EL (cell line): ENCODE measurements around the gene PRSS53.
"Not testable (repeated sequence)": the region's sequence is repeated elsewhere in the genome, so short reads cannot be mapped to it uniquely, and the experiment has no call there.

Source experiments
- DNase-seq: peaks from one replicate; pipeline ENCODE4 v3.0.0-alpha.2; 2016

PRSS53 gene

GRCh38 chr16:31117384-31118222 lies 28.9 kb upstream of the PRSS53 start, which contains the start of gene KAT8:
TSS of gene KAT8 (plus strand) at chr16:31117664. CDS start at chr16:31117682, 18 bp downstream.
- DNase-seq = peak; percentile 99

DNA sequence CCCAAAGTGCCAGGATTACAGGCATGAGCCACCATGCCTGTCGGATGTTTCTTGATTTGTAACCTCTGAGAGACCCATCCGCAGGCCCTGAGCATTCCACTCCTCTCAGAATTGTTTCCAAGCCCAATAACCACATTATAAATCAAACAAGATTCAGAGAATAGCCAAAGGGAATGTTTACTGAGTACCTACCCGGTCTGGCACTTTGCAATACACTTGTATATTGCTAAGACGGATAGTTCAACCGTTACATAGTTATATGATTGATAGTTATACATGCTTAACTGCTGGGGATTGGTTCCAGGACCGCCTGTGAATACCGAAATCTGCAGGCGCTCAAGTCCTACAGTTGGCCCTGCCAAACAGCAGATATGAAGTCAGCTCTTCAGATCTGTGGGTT lies 25.7 kb upstream of the PRSS53 start:
- DNase-seq = no peak

- peak; percentile 24 for DNase-seq
These were observed 24.7 kb upstream of the PRSS53 start for GRCh38 chr16:31113121-31114120.

DNA sequence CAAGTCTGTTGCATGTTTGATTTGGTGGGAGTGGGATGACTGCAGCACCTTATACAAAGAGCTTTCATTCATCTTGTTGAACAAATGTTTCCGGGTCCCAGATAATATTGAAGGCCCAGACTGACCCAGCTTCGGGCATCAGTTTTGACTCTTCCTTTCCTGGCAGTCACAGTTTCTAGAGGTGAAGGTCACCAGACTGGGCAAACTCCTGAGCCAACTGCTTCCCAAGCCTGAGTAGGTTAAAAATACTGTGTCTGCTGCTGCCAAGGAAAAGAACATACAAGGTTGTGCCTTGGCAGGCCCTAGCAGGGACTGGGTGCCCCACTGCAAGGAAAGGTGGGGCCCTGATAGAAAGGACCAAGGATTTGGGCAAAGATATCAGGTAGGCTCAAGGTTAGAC lies 24.0 kb upstream of the PRSS53 start:
- DNase-seq = no peak

- no peak for DNase-seq
These were observed 23.2 kb upstream of the PRSS53 start for GRCh38 chr16:31111881-31112466.

GRCh38 chr16:31110106-31111034 lies 21.6 kb upstream of the PRSS53 start:
- DNase-seq = no peak

DNA sequence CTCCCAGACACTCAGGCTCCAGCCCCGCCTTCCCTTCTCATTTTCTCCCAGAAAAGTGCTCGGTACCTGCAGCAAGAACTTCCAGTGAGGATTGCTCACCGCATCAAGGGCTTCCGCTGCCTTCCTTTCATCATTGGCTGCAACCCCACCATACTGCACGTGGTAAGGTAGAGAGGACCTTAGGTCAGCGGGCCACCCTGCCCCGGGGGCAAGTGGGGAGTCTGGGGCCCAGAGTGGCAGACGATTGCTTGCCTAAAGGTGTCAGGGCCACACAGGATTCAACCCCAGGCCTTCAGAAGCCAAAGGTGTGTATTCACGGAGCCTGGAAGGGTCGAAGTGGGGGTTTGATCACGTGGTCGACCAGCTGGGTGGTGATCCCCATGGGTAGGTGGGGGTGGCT lies 20.9 kb upstream of the PRSS53 start:
- DNase-seq = no peak

- no peak for DNase-seq
These were observed 20.2 kb upstream of the PRSS53 start for GRCh38 chr16:31108794-31109558.

DNA sequence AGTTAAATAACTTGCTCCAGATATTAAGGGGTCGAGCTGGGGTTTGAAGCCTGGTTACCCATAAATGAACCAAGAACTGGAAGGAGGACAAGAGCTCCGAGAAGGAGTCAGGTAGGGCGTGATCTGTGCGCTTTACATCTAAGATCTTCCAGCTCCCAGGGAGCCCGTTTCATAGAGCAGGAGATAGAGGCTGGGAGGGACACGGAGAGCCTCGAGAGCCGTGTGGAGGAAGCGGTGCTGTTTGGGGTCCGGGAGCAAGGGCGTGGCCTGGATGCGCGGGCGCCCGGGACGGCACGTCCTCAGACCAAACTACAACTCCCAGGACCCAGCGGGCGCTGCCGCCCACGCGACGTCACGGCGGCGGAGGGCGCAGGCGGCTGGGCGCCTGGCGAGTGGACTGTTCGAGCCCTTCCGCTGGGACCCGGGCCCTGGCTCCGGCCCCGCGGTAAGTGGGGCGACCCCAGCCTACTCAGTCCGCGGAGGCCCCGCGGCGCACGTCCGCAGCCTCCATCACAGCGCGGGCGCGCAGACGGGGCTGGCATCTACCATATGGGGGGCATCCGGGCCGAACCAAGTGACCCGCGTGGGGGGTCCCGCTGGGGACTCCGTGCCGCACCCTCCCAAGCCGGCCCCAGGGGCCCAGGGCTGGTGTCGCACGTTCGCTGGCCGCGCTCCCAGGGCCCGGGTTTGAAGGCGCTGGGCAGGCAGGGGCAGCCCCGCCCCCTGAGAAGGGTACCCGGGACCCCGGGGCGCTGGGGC lies 19.5 kb upstream of the PRSS53 start, which contains the start of gene BCKDK:
Gene BCKDK, plus strand, starts transcription at position 352 of the 759 bp plus-strand sequence. CDS start 838 bp downstream, outside the sequence.
- peak; percentile 82 for DNase-seq

DNA sequence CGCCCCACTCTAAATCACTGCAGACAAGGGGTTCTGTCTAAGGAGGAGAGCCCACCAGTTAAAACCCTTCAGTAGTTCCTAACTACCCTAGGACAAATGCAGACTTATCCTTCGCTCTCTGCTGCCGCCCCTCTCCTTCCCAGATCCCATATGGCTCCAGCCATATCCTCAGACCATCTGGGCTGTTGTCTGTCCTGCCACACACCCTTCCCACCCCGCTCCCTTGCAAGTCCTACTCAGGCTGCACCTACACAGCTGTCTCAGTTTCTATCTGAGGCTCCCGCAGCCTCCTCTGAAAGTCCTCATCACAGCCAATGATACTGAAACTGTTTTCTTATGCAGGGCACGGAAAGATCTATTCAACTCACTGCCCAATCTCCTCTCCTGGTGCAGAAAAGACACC lies 18.7 kb upstream of the PRSS53 start:
- no peak for DNase-seq

DNA sequence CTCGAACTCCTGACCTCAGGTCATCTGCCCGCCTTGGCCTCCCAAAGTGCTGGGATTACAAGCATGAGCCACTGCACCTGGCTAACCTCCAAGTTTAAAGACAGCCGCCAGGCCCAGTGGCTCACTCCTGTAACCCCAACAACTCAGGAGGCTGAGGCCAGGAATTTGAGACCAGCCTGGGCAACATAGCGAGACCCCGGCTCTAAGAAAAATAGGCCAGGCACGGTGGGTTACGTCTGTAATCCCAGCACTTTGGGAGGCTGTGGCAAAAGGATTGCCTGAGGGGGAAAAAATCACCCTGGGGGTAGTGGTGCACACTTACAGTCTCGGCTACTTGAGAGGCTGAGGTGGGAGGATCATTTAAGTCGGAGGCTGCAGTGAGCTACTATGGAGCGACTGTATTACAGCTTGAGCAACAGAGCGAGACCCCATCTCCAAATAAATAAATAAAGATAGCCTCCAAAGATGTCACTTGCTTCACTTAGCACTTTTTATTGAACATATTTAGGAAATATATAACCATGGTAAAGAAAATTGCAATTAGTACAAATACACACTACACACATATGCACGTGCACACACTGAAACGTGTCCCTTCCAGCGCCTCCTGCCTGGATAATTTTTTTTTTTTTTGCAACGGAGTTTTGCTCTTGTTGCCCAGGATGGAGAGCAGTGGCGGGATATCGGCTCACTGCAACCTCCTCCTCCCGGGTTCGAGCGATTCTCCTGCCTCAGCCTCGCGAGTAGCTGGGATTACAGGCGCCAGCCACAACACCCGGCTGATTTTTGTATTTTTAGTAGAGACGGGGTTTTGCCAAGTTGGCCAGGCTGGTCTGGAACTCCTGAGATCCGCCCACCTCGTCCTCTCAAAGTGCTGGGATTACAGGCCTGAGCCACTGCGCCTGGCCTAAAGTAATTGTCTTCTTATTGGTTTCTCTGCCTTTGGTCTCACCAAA lies 18.0 kb upstream of the PRSS53 start:
- no peak for DNase-seq

GRCh38 chr16:31105677-31106213 lies 17.0 kb upstream of the PRSS53 start:
- peak; percentile 67 for DNase-seq

GRCh38 chr16:31100876-31101641 lies 12.3 kb upstream of the PRSS53 start:
- not testable (repeated sequence) for DNase-seq

DNA sequence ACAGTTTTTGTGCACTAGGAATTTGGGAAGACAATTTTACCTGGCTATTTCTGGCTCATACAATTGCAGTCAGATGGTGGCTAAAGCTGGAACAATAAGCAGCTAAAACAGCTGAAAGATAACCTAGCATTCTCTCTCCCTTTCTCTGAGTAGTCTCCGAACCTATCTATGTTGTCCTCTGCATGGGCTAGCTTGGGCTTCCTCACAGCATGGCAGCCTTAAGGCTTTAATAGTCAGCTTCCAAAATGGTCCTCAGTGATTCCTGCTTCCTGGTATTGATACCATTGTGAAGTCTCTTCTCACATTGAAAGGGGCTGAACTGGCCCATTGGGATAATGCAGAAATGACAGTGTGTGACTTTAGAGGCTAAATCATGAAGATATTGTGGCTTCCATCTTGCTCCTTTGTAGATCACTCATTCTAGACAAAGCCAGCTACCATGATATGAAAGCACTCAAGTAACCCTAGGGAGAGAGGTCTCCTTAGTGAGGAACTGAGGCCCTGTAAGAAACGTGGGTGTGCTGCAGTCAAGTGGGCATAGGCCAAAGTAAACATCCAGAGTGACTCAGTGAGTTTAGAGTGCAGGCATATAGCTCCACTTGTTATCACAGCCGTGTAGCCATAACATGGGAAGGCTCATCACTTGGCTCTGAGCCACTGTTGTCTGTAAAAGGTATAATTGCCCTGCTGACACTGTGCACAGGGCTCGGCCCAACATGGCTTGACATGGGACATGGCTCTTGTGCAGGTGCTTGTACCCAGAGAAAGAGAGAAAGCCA lies 11.3 kb upstream of the PRSS53 start:
- DNase-seq = peak; percentile 67

DNA sequence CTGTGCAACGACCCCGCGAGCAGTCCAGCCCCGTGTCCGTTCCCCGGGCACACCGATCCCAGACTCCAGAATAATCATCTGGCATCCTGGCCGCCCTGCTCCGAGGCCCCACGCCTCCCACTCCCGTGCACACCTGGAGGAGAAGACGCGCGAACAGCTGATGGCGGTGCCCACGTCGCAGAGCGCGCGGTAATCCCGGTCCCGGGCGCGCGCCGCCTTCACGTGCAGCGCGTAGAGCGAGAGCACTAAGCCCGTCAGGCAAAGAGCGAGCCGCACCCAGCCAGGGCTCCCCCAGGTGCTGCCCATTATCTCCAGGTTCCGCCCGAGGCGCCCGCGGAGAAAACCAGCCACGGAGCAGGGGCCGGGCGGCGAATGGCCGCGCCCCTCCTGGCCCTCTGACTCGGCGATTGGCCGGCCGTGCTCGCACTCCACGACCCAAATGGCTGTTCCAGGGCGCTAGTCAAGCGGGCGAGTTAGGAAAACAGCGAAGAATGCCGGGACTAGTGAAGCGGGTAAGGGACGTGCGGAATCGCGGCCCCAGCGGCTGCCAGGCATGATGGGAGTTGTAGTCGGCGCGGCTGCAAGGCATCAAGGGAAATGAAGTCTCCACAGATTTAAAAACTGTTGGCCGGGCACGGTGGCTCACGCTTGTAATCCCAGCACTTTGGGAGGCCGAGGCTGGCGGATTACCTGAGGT lies 5.8 kb upstream of the PRSS53 start, which contains the start of gene VKORC1:
Gene VKORC1, minus strand, starts transcription at position 374 of the 697 bp plus-strand sequence. Its CDS starts 68 bp downstream, at position 306.
- peak; percentile 98 for DNase-seq

- DNase-seq = no peak
These were observed 5.3 kb upstream of the PRSS53 start for GRCh38 chr16:31094088-31094423.
